SK-MEL-5 (cell line): Measurements from ENCODE around the gene MTSS2. TPM values are rescaled to one million over a fixed set of nuclear protein-coding genes. Genes with fewer than 3 reads are reported as not detected.

Source experiments
- DNase-seq: peaks from one replicate; pipeline ENCODE4 v3.0.0-alpha.2; 2016; ENCODE audit warnings: low read depth, low spot score
- in situ Hi-C: cut with HindIII; loops from 2 replicates; pipeline ENCODE4 v1.10.0; 2016; ENCODE audit warnings: low sequenced_read_pairs, high pct_unique_total_duplicates, low pct_unique_long_range_greater_than_20kb
- total RNA-seq: library from RNA; depleted of rRNA; stranded (reverse); fragments of >200 nt; shearing (Covaris generic); gene quantifications from 2 replicates; pipeline ENCODE4 v1.2.3, GENCODE V29; 2014

Gene MTSS2
- total RNA-seq, 1 experiment from 2014 or later = 1.7 TPM

- in situ Hi-C loops = no loop called here
Observed at GRCh38 chr16:70665806-70666735, 19.8 kb downstream of the MTSS2 start.

DNA sequence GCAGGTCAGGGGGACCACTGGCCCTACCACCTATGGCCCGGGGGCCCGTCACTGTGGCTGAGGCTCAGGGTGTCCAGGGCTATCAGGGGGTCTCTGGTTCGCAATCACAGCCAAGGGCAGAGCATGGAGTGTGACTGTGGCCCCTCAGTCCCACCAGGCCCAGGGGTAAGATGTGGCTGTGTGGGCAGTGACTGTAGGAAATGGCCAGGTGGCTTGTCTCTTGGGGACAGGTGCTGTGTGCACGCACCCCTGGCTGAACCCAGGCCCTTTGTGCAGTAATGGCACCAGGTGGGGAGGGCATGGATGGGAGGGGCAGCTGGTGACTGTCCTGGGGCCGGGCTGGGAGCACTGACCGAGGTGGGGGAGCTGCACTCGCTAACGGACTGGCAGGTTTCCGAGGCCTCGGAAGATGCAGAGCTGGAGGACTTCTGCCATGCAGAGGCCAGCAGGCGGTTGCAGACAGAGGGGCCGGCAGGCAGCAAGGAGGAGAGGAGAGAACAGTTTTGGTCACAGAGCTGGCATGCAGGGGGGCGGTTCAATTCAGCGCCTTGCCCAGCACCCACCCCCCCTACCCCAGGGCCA, 20.6 kb downstream of the MTSS2 start:
- in situ Hi-C loops = no loop called here
- no peak for DNase-seq

More at GRCh38 chr16:70665806-70666735, 19.8 kb downstream of the MTSS2 start:
- no peak for DNase-seq

GRCh38 chr16:70664325-70665112, 21.3 kb downstream of the MTSS2 start:
- DNase-seq = no peak
- in situ Hi-C loops = no loop called here

GRCh38 chr16:70663524-70664324, 22.1 kb downstream of the MTSS2 start:
- in situ Hi-C loops = no loop called here

GRCh38 chr16:70662991-70663523, 22.8 kb downstream of the MTSS2 start:
- no peak for DNase-seq
- in situ Hi-C loops = no loop called here

More at GRCh38 chr16:70663524-70664324, 22.1 kb downstream of the MTSS2 start:
- DNase-seq = no peak

- in situ Hi-C loops = no loop called here
- no peak for DNase-seq
Observed at GRCh38 chr16:70661918-70662641, 23.8 kb downstream of the MTSS2 start.

DNA sequence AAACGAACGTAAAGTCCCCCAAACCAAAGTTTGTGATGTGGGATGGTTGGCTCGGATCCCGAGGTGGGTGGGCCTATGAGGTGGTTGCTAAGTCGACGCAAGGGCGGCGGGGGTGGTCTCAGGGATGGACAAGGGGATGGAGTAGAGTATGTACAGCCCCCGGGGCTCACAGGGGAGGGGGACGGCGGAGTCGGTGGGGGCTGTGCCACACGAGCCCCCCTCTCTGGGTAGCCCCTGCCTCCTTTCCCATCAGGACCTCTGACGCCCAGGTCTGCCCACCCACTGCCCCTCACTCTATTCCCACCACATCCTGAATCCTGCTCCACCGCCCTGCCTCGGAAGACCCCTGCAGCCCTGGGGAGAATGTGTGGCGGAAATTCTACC, 24.3 kb downstream of the MTSS2 start:
- in situ Hi-C loops = no loop called here
- no peak for DNase-seq

DNA sequence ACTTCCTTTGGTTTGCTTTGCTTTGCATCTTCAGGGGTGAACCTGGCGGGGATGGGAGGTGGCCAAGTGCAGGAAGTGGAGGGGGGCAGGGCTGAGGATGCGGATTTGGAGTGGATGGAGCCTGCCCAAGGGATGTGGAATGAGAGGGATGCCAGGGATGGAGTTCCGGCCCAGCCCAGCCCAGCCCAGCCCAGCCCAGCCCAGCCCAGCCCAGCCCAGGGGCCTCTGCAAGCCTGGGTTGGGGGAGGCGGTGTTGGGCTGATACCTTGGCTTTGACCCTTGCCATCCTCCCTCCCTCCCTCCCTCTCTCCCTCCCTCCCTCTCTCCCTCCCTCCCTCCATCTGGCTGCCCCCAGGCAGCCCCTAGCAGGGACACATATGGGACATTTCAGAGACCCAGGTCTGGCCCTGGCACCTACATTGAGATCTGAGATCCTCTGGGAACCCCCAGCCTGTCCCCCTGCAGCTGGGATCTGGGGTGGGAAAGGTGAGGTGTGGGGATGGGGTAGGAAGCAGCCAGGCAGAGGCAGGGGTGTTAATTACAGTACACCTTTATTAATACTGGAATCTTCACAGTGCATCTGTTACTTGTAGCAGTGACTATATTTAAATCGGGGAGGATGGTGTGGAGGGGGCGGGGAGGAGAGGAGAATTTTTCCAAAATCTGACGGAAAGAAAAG, 25.0 kb downstream of the MTSS2 start:
- DNase-seq = no peak
- in situ Hi-C loops = no loop called here

GRCh38 chr16:70659953-70660671, 25.7 kb downstream of the MTSS2 start:
- in situ Hi-C loops = no loop called here
- no peak for DNase-seq

- DNase-seq = no peak
- in situ Hi-C loops = no loop called here
Observed at GRCh38 chr16:70659546-70659945, 26.3 kb downstream of the MTSS2 start.

DNA sequence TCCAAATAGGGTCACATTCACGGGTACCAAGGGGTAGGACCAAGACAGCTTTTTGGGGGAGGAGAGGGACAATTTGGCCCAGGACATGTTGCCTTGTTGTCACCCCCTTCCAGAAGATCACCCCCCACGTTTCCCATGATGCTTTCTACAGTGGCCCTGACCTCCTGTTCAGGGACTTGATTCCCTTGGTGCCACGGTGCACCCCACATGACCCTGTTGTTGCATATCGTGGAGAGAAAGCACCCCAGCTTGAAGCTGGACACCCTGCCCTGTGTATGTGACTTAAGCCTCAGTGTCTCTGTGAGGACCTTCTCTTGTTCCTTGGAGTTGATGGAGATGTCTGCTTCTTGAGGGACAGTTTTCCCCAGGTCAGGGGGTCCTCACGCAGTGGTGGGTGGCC, 26.9 kb downstream of the MTSS2 start:
- no peak for DNase-seq
- in situ Hi-C loops = no loop called here

DNA sequence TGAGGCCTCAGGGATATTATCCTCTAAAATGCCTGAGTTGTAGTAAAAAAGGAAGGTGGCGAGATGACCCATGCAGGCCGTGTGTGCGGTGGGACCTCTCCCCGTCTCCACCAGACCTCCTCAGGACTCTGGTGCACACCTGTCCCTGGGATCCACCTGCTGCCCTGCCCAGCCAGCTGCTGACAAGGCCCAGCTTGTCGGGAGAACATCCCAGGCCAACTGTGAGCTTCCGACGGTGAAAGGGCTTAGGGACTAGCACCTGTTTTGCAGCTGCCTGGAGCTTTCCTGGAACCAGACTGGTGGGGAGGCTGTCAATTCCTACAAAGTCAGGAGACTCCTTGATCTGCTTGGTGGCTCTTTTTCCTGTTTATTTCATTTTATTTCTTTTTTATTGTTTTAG, 27.9 kb downstream of the MTSS2 start:
- DNase-seq = no peak
- in situ Hi-C loops = no loop called here

- in situ Hi-C loops = no loop called here
- DNase-seq = no peak
Observed at GRCh38 chr16:70656712-70657263, 29.1 kb downstream of the MTSS2 start.

- in situ Hi-C loops = no loop called here
- DNase-seq = no peak
Observed at GRCh38 chr16:70656065-70656711, 29.7 kb downstream of the MTSS2 start.
